Fibroblast of lung (primary cell): ENCODE data around the gene DPEP3.

Source experiments
- CTCF ChIP-seq, 2 donors: IDR thresholded peaks in 1 of 2; conservative IDR thresholded peaks in 1 of 2; 1 replicate in 1 of 2; 2 replicates in 1 of 2; pipeline ENCODE4 v1.5.1; 2011 to 2012; ENCODE audit warnings: low read length in 2 of 2, control low read depth in 1 of 2, inconsistent platforms in 1 of 2, low read depth in 1 of 2, mild to moderate bottlenecking in 1 of 2
- EZH2 ChIP-seq: IDR thresholded peaks from 2 replicates; pipeline ENCODE4 v1.5.1; 2012; ENCODE audit warnings: low read length, control low read depth, mild to moderate bottlenecking; ENCODE audit errors: missing control alignments

DNA sequence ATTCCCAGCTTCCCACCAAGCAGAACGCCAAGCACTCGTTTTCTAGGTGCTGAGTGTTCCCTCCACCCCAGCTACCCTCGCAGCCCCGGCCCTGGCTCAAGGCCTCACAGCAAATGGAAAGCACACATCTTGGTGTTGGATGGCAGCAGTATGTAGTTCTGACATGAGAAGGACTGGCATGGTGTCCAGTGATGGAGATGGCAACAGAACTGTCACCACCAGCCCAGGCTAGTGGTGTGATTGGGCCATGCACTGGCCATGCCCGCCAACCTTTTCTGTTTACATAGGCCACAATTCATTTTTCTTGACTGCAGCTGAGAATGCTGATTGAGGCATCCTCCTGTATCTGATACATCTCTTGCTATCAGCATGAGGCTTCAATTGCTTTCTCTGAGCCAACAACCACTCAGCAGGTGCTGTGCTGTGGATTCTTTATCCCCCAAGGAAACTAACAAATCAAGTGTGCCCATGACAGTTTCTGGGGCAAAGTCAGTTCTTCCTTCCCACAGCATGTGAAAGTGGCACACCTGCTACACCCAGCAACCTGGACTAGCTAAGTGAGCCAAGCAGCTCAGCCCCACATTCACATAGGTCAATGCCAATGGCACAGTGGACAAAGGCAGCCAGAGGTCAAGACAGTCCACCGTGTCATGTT, 15.7 kb downstream of the DPEP3 start:
- TF ChIP-seq CTCF (conservative IDR thresholded peaks at IDR 0.05 in 1 of 2, IDR thresholded peaks at IDR 0.05 in 1 of 2; ENCODE audit: low read depth in 1 of 2, low read length in 2 of 2) (no peak), EZH2 (no peak)
